SU-DHL-6 (cell line): ENCODE data around the gene RAB6D.
"Not testable (repeated sequence)": the region's sequence is repeated elsewhere in the genome, so short reads cannot be mapped to it uniquely, and the experiment has no call there.

Source experiments
- H2AFZ ChIP-seq: fragments of 200-600 bp; sonication (generic); 2 replicates; pipeline ENCODE4 v1.6.1; 2014; ENCODE audit warnings: low read depth, mild to moderate bottlenecking, moderate library complexity, mixed read lengths, antibody characterized with exemption, low read length; ENCODE audit not compliant: severe bottlenecking
- H3F3A ChIP-seq: fragments of 200-600 bp; shearing (Covaris generic); 2 replicates; pipeline ENCODE4 v1.6.0; 2016; ENCODE audit warnings: antibody characterized with exemption, mild to moderate bottlenecking; ENCODE audit not compliant: insufficient read depth
- H3K27ac ChIP-seq: fragments of 200-600 bp; sonication (generic); 2 replicates; pipeline ENCODE4 v1.5.1; 2016; ENCODE audit warnings: low read depth, mild to moderate bottlenecking, low read length, moderate library complexity, mixed read lengths
- H3K27me3 ChIP-seq: fragments of 200-600 bp; sonication (generic), shearing (Covaris generic); 2 replicates; pipeline ENCODE4 v1.6.0; 2014; ENCODE audit warnings: mild to moderate bottlenecking, low read length
- H3K36me3 ChIP-seq: fragments of 200-600 bp; sonication (generic); 2 replicates; pipeline ENCODE4 v1.6.1; 2014; ENCODE audit warnings: mild to moderate bottlenecking, low read length, mixed read lengths
- H3K4me2 ChIP-seq: fragments of 300-600, 200-600 bp; shearing (Covaris generic), sonication (generic); 2 replicates; pipeline ENCODE4 v1.6.0; 2014; ENCODE audit warnings: low read length, low read depth, mild to moderate bottlenecking; ENCODE audit not compliant: poor library complexity, severe bottlenecking
- H3K4me3 ChIP-seq: fragments of 200-600 bp; sonication (generic); 2 replicates; pipeline ENCODE4 v1.5.1; 2014; ENCODE audit warnings: antibody characterized with exemption, low read length, mild to moderate bottlenecking, mixed read lengths; ENCODE audit not compliant: insufficient read depth, poor library complexity, severe bottlenecking
- H3K79me2 ChIP-seq: fragments of 200-600 bp; sonication (generic); 2 replicates; pipeline ENCODE4 v1.6.1; 2014; ENCODE audit warnings: mild to moderate bottlenecking, low read length, moderate library complexity; ENCODE audit not compliant: insufficient read depth
- H3K9ac ChIP-seq: fragments of 200-600 bp; sonication (generic); 2 replicates; pipeline ENCODE4 v1.7.0; 2014; ENCODE audit warnings: mild to moderate bottlenecking, low read length
- H3K9me2 ChIP-seq: fragments of 200-600 bp; sonication (generic); replicated peaks from 2 replicates; pipeline ENCODE4 v1.6.1; 2014; ENCODE audit warnings: low read length; ENCODE audit not compliant: insufficient read depth
- H3K9me3 ChIP-seq: fragments of 200-600 bp; sonication (generic); 2 replicates; pipeline ENCODE4 v1.6.1; 2014; ENCODE audit warnings: low read length, mixed read lengths; ENCODE audit not compliant: insufficient read depth
- H4K20me1 ChIP-seq: fragments of 200-600 bp; sonication (generic); 2 replicates; pipeline ENCODE4 v1.6.1; 2014; ENCODE audit warnings: low read depth, mild to moderate bottlenecking, antibody characterized with exemption, low read length, moderate library complexity, mixed read lengths
- EZH2phosphoT487 ChIP-seq: fragments of 200-600 bp; sonication (generic), shearing (Covaris generic); conservative IDR thresholded peaks from 2 replicates; pipeline ENCODE4 v1.6.1; 2018; ENCODE audit warnings: mild to moderate bottlenecking, antibody characterized with exemption, low read length, moderate library complexity, mixed read lengths
- TF ChIP-seq, protein P1 (sequence below): fragments of 200-600 bp; sonication (generic); IDR thresholded peaks from one replicate; pipeline ENCODE4 v1.5.1; 2017; ENCODE audit warnings: antibody characterized with exemption, mild to moderate bottlenecking, low read length, moderate library complexity; ENCODE audit not compliant: insufficient read depth, poor library complexity, severe bottlenecking

RAB6D gene

DNA sequence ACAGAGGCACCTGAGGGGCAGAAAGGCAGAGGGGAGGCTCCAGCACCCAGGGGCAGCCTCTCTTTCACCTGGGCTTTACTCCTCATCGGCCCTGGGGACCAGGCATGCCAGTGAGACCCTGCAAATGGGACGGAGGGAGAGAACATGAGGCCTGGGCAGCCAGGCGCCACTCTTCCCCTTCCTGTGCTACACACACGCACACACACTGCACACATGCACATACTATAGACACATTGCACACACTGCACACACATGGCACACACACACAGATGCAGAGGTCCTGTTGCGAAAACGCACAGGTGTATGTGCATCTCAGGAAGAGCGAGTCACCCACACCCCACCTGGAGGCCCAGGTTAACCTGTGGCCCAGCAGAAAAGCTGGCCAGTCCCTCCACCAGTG is 3.4 kb upstream of the RAB6D start:
- Histone ChIP-seq H3K9ac (no peak overlapping the region), H3K79me2 (no peaks in the 10 kb centered on the region), H3K9me3 (no peaks in the 10 kb centered on the region), H3K36me3 (no peaks in the 10 kb centered on the region), H3K4me2 (no peak overlapping the region), H3K27ac (no peak overlapping the region), H4K20me1 (no peaks in the 10 kb centered on the region), H3K27me3 (no peaks in the 10 kb centered on the region), H3F3A (no peaks in the 10 kb centered on the region), H2AFZ (no peak overlapping the region), H3K9me2 (no peaks in the 10 kb centered on the region), H3K4me3 (no peak overlapping the region)
- TF ChIP-seq, protein P1, sequence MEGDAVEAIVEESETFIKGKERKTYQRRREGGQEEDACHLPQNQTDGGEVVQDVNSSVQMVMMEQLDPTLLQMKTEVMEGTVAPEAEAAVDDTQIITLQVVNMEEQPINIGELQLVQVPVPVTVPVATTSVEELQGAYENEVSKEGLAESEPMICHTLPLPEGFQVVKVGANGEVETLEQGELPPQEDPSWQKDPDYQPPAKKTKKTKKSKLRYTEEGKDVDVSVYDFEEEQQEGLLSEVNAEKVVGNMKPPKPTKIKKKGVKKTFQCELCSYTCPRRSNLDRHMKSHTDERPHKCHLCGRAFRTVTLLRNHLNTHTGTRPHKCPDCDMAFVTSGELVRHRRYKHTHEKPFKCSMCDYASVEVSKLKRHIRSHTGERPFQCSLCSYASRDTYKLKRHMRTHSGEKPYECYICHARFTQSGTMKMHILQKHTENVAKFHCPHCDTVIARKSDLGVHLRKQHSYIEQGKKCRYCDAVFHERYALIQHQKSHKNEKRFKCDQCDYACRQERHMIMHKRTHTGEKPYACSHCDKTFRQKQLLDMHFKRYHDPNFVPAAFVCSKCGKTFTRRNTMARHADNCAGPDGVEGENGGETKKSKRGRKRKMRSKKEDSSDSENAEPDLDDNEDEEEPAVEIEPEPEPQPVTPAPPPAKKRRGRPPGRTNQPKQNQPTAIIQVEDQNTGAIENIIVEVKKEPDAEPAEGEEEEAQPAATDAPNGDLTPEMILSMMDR, result no peak
- TF ChIP-seq EZH2phosphoT487, result no peak

DNA sequence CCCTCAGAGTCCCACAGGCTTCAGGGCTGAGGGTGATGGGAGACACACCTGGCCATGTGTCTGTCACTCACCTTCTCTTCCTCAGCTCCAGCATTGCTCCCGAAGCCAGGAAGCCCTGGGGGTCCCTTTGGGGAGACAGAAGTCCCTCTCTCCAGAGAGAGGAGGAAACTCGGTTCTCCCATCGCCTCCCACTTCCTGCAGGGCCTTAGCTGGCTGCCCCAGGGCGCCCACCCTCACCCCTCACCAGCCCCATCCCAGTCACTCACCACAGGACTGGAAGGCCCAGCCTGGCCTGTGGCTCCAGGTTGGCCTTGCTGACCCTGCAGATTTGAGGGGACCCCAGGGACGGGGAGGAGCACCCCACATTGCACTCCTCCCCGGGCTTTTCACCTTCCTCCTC is 2.7 kb upstream of the RAB6D start:
- no peak for TF ChIP-seq EZH2phosphoT487
- TF ChIP-seq, protein P1, result no peak
- no peak overlapping the region for H3K27ac ChIP-seq
- H3K9me3 ChIP-seq, result no peaks in the 10 kb centered on the region
- no peaks in the 10 kb centered on the region for H3K9me2 ChIP-seq
- H3K79me2 ChIP-seq, result no peaks in the 10 kb centered on the region
- no peak overlapping the region for H3K4me3 ChIP-seq
- no peak overlapping the region for H3K4me2 ChIP-seq
- H3K36me3 ChIP-seq, result no peaks in the 10 kb centered on the region
- no peaks in the 10 kb centered on the region for H3K27me3 ChIP-seq
- no peak overlapping the region for H2AFZ ChIP-seq
- H3F3A ChIP-seq, result no peaks in the 10 kb centered on the region
- H3K9ac ChIP-seq, result no peak overlapping the region
- no peaks in the 10 kb centered on the region for H4K20me1 ChIP-seq

DNA sequence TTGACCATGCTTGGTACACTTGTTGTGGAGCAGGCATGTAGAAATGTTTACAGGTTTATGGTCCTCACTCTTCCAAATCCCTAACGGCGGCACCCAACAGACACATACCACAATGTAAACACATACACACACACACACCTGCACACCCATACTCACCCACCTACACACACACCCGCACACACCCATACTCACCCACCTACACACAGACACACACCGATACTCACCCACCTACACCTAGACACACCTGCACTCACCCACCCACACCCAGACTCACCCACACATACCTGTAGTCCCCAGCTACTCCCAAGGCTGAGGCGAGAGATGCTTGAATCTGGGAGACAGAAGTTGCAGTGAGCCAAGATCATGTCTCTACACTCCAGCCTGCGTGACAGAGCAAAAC is 1.5 kb upstream of the RAB6D start:
- H3K4me2 ChIP-seq, result no peak overlapping the region
- no peak for TF ChIP-seq EZH2phosphoT487
- TF ChIP-seq, protein P1, result no peak
- no peaks in the 10 kb centered on the region for H3K79me2 ChIP-seq
- no peak overlapping the region for H3K4me3 ChIP-seq
- no peaks in the 10 kb centered on the region for H3K9me2 ChIP-seq
- no peaks in the 10 kb centered on the region for H4K20me1 ChIP-seq
- H3F3A ChIP-seq, result no peaks in the 10 kb centered on the region
- no peaks in the 10 kb centered on the region for H3K36me3 ChIP-seq
- no peak overlapping the region for H2AFZ ChIP-seq
- H3K9me3 ChIP-seq, result no peaks in the 10 kb centered on the region
- H3K9ac ChIP-seq, result no peak overlapping the region
- no peaks in the 10 kb centered on the region for H3K27me3 ChIP-seq
- no peak overlapping the region for H3K27ac ChIP-seq

DNA sequence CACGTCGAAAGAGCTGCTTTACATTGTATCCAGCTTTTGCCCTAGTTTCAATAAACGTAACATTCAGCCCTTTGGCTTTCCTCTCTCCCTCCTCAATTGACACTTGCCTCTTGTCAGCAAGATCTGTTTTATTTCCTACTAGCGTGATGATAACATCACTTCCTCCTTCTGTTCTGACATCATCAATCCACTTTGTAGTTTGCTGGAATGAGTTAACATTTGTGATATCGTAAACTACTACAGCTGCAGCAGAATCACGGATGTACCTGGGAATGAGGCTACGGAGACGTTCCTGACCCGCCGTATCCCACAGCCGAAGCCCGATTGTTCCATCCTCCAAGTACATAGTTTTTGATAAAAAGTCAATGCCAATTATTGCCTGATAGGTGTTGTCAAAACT is 755 bp downstream of the RAB6D start:
- not testable (repeated sequence) for H3K27ac ChIP-seq, H3K4me3 ChIP-seq

DNA sequence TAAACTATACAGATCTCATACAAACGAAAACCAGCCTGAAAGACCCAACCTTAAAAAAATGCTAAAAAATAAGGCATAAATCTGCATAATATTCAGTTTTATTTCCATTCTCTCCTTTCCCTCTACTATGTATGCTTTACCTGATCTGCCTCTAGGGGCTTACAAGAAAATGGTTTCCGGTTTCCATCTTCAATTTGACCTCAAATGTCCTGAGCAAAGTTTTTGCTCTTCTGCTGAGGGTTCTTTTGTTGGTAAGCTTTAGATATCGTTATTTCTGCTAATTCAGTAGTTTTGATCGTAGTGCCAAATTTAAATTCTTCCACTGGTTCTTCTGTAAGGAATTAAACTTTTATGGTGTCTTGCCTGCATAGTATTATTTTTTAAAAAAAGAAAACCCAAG is 2.2 kb downstream of the RAB6D start:
- not testable (repeated sequence) for H3K27me3 ChIP-seq, H3K4me2 ChIP-seq, H3K79me2 ChIP-seq, H3K9ac ChIP-seq, H3K27ac ChIP-seq, H3K4me3 ChIP-seq, H3F3A ChIP-seq, H3K9me3 ChIP-seq, H4K20me1 ChIP-seq, H3K36me3 ChIP-seq, H3K9me2 ChIP-seq, H2AFZ ChIP-seq

More for the DNA sequence above, 755 bp downstream of the RAB6D start:
- not testable (repeated sequence) for H3K4me2 ChIP-seq, H3K9me2 ChIP-seq, H4K20me1 ChIP-seq, H2AFZ ChIP-seq, H3K27me3 ChIP-seq, H3K9me3 ChIP-seq, H3F3A ChIP-seq, H3K9ac ChIP-seq, H3K79me2 ChIP-seq, H3K36me3 ChIP-seq

DNA sequence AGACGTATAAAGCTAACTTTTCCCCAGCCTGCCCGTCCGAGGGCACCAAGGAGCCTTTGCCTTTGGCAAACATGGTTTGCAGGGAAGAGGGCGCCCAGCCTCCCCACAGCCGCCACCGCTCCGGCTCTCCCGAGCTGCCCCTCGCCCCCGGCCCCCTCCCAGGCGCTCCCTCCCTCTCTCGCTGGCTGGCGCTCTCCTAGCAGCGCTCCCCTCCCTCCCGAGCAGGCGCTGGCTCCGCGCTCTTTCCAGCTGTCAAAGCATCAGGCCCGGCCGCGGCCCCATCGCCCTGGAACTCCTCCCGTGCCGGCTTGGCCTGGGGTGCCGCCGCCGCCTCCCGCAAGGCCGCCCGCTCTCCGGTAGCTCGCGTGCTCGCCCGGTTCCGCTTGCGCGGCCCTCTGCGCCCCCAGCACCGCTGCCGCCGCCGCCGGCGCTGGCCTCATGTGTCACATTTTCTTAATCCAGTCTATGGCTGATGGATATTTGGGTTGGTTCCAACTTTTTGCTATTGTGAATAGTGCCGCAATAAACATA is 10.7 kb downstream of the RAB6D start:
- not testable (repeated sequence) for H4K20me1 ChIP-seq, H3K4me2 ChIP-seq, H3K79me2 ChIP-seq, H3K9me3 ChIP-seq, H3K27me3 ChIP-seq, H3K9ac ChIP-seq, H3K9me2 ChIP-seq, H3F3A ChIP-seq, H3K4me3 ChIP-seq, H2AFZ ChIP-seq, H3K36me3 ChIP-seq, H3K27ac ChIP-seq
